WTC11 (cell line): Measurements from ENCODE around the gene C10orf90. TPM values are rescaled to one million over a fixed set of nuclear protein-coding genes. Genes with fewer than 3 reads are reported as not detected.

ENCODE experiments used
- ATAC-seq: fragments of 200-7000 bp; cut with Tn5 transposase; 2 replicates; pipeline ENCODE4 v1.10.0; 2021; ENCODE audit warnings: mild to moderate bottlenecking, moderate library complexity
- CTCF ChIA-PET: fragments of 300-600 bp; sonication (Branson Sonifier 250); formaldehyde crosslinking; loops from one replicate; lab custom pipeline; 2021; ENCODE audit warnings: antibody characterized with exemption; lab: Charles Lee
- POLR2A ChIA-PET: fragments of 350-600 bp; sonication (Branson Sonifier 250); formaldehyde crosslinking; loops from one replicate; lab custom pipeline; 2021; ENCODE audit warnings: antibody characterized with exemption; lab: Charles Lee
- DNase-seq: peaks from one replicate; pipeline ENCODE4 v3.0.0; 2021; ENCODE audit warnings: low spot score
- H3K27ac Mint-ChIP-seq: 2 replicates; pipeline ENCODE4 v1.8.0; 2021; ENCODE audit warnings: mixed read lengths
- H3K27me3 Mint-ChIP-seq: 2 replicates; pipeline ENCODE4 v1.8.0; 2021; ENCODE audit warnings: low read depth, mild to moderate bottlenecking, moderate library complexity, mixed read lengths
- H3K36me3 Mint-ChIP-seq: 2 replicates; pipeline ENCODE4 v1.8.0; 2021; ENCODE audit warnings: mixed read lengths
- H3K4me1 Mint-ChIP-seq: 2 replicates; pipeline ENCODE4 v1.8.0; 2022; ENCODE audit warnings: mixed read lengths
- H3K4me3 Mint-ChIP-seq: 2 replicates; pipeline ENCODE4 v1.8.0; 2021; ENCODE audit warnings: mild to moderate bottlenecking, moderate library complexity, mixed read lengths
- H3K9me3 Mint-ChIP-seq: 2 replicates; pipeline ENCODE4 v1.8.0; 2021; ENCODE audit warnings: mixed read lengths
- ARID4B ChIP-seq: sonication (generic); formaldehyde crosslinking; IDR thresholded peaks from 2 replicates; pipeline ENCODE4 v1.8.0; 2023; ENCODE audit warnings: missing genetic modification reagents, mild to moderate bottlenecking, borderline replicate concordance
- ATF2 ChIP-seq: sonication (generic); formaldehyde crosslinking; IDR thresholded peaks from 2 replicates; pipeline ENCODE4 v1.8.1; 2022; ENCODE audit warnings: low read depth, missing genetic modification reagents, borderline replicate concordance
- CDX4 ChIP-seq: fragments of 250-450 bp; sonication (Bioruptor Pico); IDR thresholded peaks from 2 replicates; pipeline ENCODE4 v1.9.0; 2021; ENCODE audit warnings: moderate library complexity, mild to moderate bottlenecking, inconsistent platforms, borderline replicate concordance
- CREB1 ChIP-seq: sonication (generic); formaldehyde crosslinking; IDR thresholded peaks from 2 replicates; pipeline ENCODE4 v1.8.0; 2023; ENCODE audit warnings: mild to moderate bottlenecking, missing genetic modification reagents
- ELF4 ChIP-seq: sonication (generic); formaldehyde crosslinking; IDR thresholded peaks from 2 replicates; pipeline ENCODE4 v1.8.1; 2022; ENCODE audit warnings: low read depth, mild to moderate bottlenecking, moderate library complexity, missing genetic modification reagents
- EMX1 ChIP-seq: fragments of 250-450 bp; sonication (Bioruptor Pico); IDR thresholded peaks from 2 replicates; pipeline ENCODE4 v1.8.0; 2021; ENCODE audit warnings: mild to moderate bottlenecking
- ERG ChIP-seq: fragments of 250-450 bp; sonication (Bioruptor Pico); IDR thresholded peaks from 2 replicates; pipeline ENCODE4 v1.8.0; 2021; ENCODE audit warnings: mild to moderate bottlenecking
- ETV6 ChIP-seq: sonication (generic); formaldehyde crosslinking; IDR thresholded peaks from 2 replicates; pipeline ENCODE4 v1.8.1; 2022; ENCODE audit warnings: mild to moderate bottlenecking, missing genetic modification reagents
- FOXJ3 ChIP-seq: sonication (generic); formaldehyde crosslinking; IDR thresholded peaks from 2 replicates; pipeline ENCODE4 v1.9.0; 2021; ENCODE audit warnings: missing genetic modification reagents, mild to moderate bottlenecking, borderline replicate concordance
- FOXP4 ChIP-seq: sonication (generic); formaldehyde crosslinking; IDR thresholded peaks from 2 replicates; pipeline ENCODE4 v1.8.0; 2022; ENCODE audit warnings: mild to moderate bottlenecking, missing genetic modification reagents
- GTF2I ChIP-seq: fragments of 250-450 bp; sonication (Bioruptor Pico); conservative IDR thresholded peaks from 2 replicates; pipeline ENCODE4 v1.4.0; 2021; ENCODE audit warnings: mild to moderate bottlenecking
- HMGA2 ChIP-seq: fragments of 250-450 bp; sonication (Bioruptor Pico); IDR thresholded peaks from 2 replicates; pipeline ENCODE4 v1.4.0; 2021; ENCODE audit warnings: mild to moderate bottlenecking, moderate library complexity
- MXD4 ChIP-seq: fragments of 250-450 bp; sonication (Bioruptor Pico); IDR thresholded peaks from 2 replicates; pipeline ENCODE4 v1.8.0; 2021; ENCODE audit warnings: mild to moderate bottlenecking, moderate library complexity, borderline replicate concordance
- NR1H2 ChIP-seq: sonication (generic); formaldehyde crosslinking; IDR thresholded peaks from 2 replicates; pipeline ENCODE4 v1.9.0; 2021; ENCODE audit warnings: mild to moderate bottlenecking, moderate library complexity, missing genetic modification reagents
- NR3C1 ChIP-seq: sonication (generic); formaldehyde crosslinking; conservative IDR thresholded peaks from 2 replicates; pipeline ENCODE4 v1.8.1; 2023; ENCODE audit warnings: low read depth, mild to moderate bottlenecking, missing genetic modification reagents
- PRRX2 ChIP-seq: fragments of 250-450 bp; sonication (Bioruptor Pico); IDR thresholded peaks from 2 replicates; pipeline ENCODE4 v1.8.0; 2021; ENCODE audit warnings: mild to moderate bottlenecking
- TEAD4 ChIP-seq: sonication (generic); formaldehyde crosslinking; IDR thresholded peaks from 2 replicates; pipeline ENCODE4 v1.8.0; 2022; ENCODE audit warnings: mild to moderate bottlenecking, missing genetic modification reagents
- USF2 ChIP-seq: sonication (generic); formaldehyde crosslinking; IDR thresholded peaks from 2 replicates; pipeline ENCODE4 v1.8.1; 2023; ENCODE audit warnings: mild to moderate bottlenecking, missing genetic modification reagents, moderate library complexity
- ZNF263 ChIP-seq: sonication (generic); formaldehyde crosslinking; IDR thresholded peaks from 2 replicates; pipeline ENCODE4 v1.8.1; 2022; ENCODE audit warnings: low read depth, mild to moderate bottlenecking, moderate library complexity, missing genetic modification reagents
- ZNF317 ChIP-seq: sonication (generic); formaldehyde crosslinking; IDR thresholded peaks from 2 replicates; pipeline ENCODE4 v1.8.1; 2023; ENCODE audit warnings: low read depth, mild to moderate bottlenecking, moderate library complexity, missing genetic modification reagents, borderline replicate concordance
- total RNA-seq: library from RNA; stranded (reverse); gene quantifications from 3 replicates; pipeline ENCODE4 v1.2.3, GENCODE V29; 2021

C10orf90 gene
- total RNA-seq, 1 experiment from 2014 or later: 0.85 TPM

- TF ChIP-seq ARID4B (CRISPR knock-in tag) (no peak), NR3C1 (no peak), PRRX2 (no peak), CREB1 (no peak), GTF2I (no peak), ELF4 (CRISPR knock-in tag) (no peak), ZNF317 (CRISPR knock-in tag) (no peak), FOXJ3 (CRISPR knock-in tag) (no peak)
- TF ChIP-seq, all 79 proteins: peak for 0
These were observed 30.1 kb downstream of the C10orf90 start (continued) for GRCh38 chr10:126640401-126640800.

GRCh38 chr10:126639084-126639483 lies 31.4 kb downstream of the C10orf90 start:
- H3K4me1 Mint-ChIP-seq: no peaks in the 10 kb centered on the region
- TF ChIP-seq FOXP4 (CRISPR knock-in tag): no peak
- no peak for TF ChIP-seq USF2 (CRISPR knock-in tag)
- no peak for TF ChIP-seq ZNF263
- no peak for TF ChIP-seq TEAD4 (CRISPR knock-in tag)
- TF ChIP-seq ATF2 (CRISPR knock-in tag): no peak
- no peak for TF ChIP-seq ETV6 (CRISPR knock-in tag)
- no peak for TF ChIP-seq MXD4
- no peak for TF ChIP-seq HMGA2
- TF ChIP-seq ERG (CRISPR knock-in tag): no peak
- no peak for TF ChIP-seq ELF4 (CRISPR knock-in tag)
- no peak for TF ChIP-seq FOXJ3 (CRISPR knock-in tag)
- no peak for TF ChIP-seq CDX4
- no peak for TF ChIP-seq EMX1 (CRISPR knock-in tag)
- TF ChIP-seq NR1H2 (CRISPR knock-in tag): no peak
- TF ChIP-seq, all 79 proteins: peak for 0
- H3K27ac Mint-ChIP-seq: no peak overlapping the region
- ChIA-PET POLR2A (no interaction called here), CTCF (no interaction called here)
- H3K27me3 Mint-ChIP-seq: no peaks in the 10 kb centered on the region; the same call in 1 of the 2 replicates
- H3K4me3 Mint-ChIP-seq: no peak overlapping the region
- peaks cover 13% of the 10 kb centered on the region; the same call in 1 of the 2 replicates for H3K9me3 Mint-ChIP-seq
- no peak for DNase-seq
- no peaks in the 10 kb centered on the region for H3K36me3 Mint-ChIP-seq
- ATAC-seq: no peak
